ENCODE results near the gene NPAS1.

GRCh38 chr19:47089767-47090350 is 70.2 kb downstream of the NPAS1 start:
- TF ChIP-seq EZH2phosphoT487 (IDR thresholded peaks at IDR 0.05; ENCODE audit: borderline replicate concordance, low read length) (no peak), CTCF (IDR thresholded peaks at IDR 0.05; ENCODE audit: low read depth, low read length, poor library complexity, severe bottlenecking) (no peak)

All from DOHH2 (cell line).